Naive thymus-derived CD8-positive, alpha-beta T cell (primary cell): ENCODE data around the gene DDX46. TPM values are rescaled to one million over a fixed set of nuclear protein-coding genes. Genes with fewer than 3 reads are reported as not detected.

Experiments used
- ATAC-seq, 2 donors: fragments of 150-1000 bp; cut with Tn5 transposase in 1 of 2; sonication (Bioruptor Pico), chemical (Tn5 transposase) in 1 of 2; 1 replicate in 1 of 2; 2 replicates in 1 of 2; pipeline ENCODE4 v1.10.0; 2021; ENCODE audit warnings: mild to moderate bottlenecking in 2 of 2, moderate library complexity in 2 of 2
- POLR2A ChIA-PET: fragments of 350-600 bp; sonication (Branson Sonifier 250); formaldehyde crosslinking; loops from one replicate; lab custom pipeline; 2021; ENCODE audit warnings: antibody characterized with exemption; lab: Charles Lee
- DNase-seq, 10 donors: peaks; one replicate each; pipeline versions ENCODE4 v3.0.0 to v3.0.0-alpha.2; 2020 to 2022
- H3K27ac Mint-ChIP-seq, 10 donors: one replicate each; pipeline ENCODE4 v1.8.0; 2020 to 2022; ENCODE audit warnings: mild to moderate bottlenecking in 10 of 10, mixed read lengths in 10 of 10, moderate library complexity in 4 of 10, inconsistent platforms in 1 of 10
- H3K27me3 Mint-ChIP-seq, 5 donors: one replicate each; pipeline ENCODE4 v1.8.0; 2021 to 2022; ENCODE audit warnings: mixed read lengths in 5 of 5
- H3K36me3 Mint-ChIP-seq, 3 donors: one replicate each; pipeline ENCODE4 v1.8.0; 2020 to 2022; ENCODE audit warnings: mixed read lengths in 3 of 3, mild to moderate bottlenecking in 2 of 3, inconsistent platforms in 1 of 3
- H3K4me1 Mint-ChIP-seq, 4 donors: one replicate each; pipeline ENCODE4 v1.8.0; 2021 to 2022; ENCODE audit warnings: mixed read lengths in 4 of 4
- H3K4me3 Mint-ChIP-seq, 10 donors: one replicate each; pipeline ENCODE4 v1.8.0; 2020 to 2022; ENCODE audit warnings: mild to moderate bottlenecking in 10 of 10, mixed read lengths in 10 of 10, moderate library complexity in 6 of 10, inconsistent platforms in 1 of 10
- H3K9me3 Mint-ChIP-seq, 9 donors: one replicate each; pipeline ENCODE4 v1.8.0; 2020 to 2022; ENCODE audit warnings: mixed read lengths in 9 of 9, mild to moderate bottlenecking in 3 of 9, inconsistent platforms in 1 of 9, moderate library complexity in 1 of 9
- polyA plus RNA-seq, 3 donors: library from polyadenylated mRNA; unstranded; fragments of 300-500 nt; fragmentation: Illumina TruSeq; gene quantifications; one replicate each; pipeline ENCODE4 v1.2.3, GENCODE V29; 2021
- total RNA-seq, 8 experiments: library from RNA in 2 of 8; stranded (reverse) in 2 of 8; gene quantifications; one replicate each; pipeline ENCODE4 v1.2.3 and lab custom pipeline; 2021 to 2026

The DDX46 gene
- total and polyA plus RNA-seq, 5 experiments from 2014 or later, result 17.9 to 75.6 (median 23.4) TPM

DNA sequence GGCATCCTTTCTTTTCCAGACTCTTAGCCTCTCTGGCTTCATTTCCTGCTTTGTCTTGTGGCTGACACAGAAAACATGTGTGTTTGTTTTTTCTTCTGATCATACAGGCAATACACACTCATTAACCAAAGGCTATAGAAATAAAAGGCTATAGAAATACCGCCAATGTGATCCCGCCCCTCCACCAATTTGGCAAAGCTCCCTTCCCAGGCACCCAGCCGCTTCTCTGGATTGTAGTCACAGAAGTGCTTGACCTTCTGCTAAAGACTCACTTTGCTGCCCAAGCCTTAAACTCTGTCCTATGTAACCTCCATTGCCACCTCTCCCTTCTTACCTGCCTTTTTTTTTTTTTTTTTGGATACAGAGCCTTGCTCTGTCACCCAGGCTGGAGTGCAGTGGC is 120.9 kb downstream of the DDX46 start:
- H3K27me3 Mint-ChIP-seq, result no peaks in the 10 kb centered on the region
- H3K9me3 Mint-ChIP-seq, result no peaks in the 10 kb centered on the region
- no peak for DNase-seq
- H3K4me3 Mint-ChIP-seq, result peak overlapping the region in 2 of 10 donors; percentile 9 to 15
- POLR2A ChIA-PET, result interaction anchor here (0.6 kb wide), 2 partner anchors 18 to 238 kb away, joined by 3 read pairs; no protein-coding TSS in a partner anchor
- H3K4me1 Mint-ChIP-seq, result peaks cover 28 to 59% (median 50%) of the 10 kb centered on the region in 4 donors
- H3K27ac Mint-ChIP-seq, result peak overlapping the region in 6 of 10 donors; percentile 2 to 83 (median 48)
- ATAC-seq, result no peak
- peaks cover 0 to 18% (median 2%) of the 10 kb centered on the region in 3 donors for H3K36me3 Mint-ChIP-seq

Other genes with a start within 250 kb of the DDX46 start
- gene JADE2, start 233.1 kb upstream of the DDX46 start, total RNA-seq, result 100 to 1,000 TPM; 262 TPM
- gene JADE2, start 233.1 kb upstream of the DDX46 start, polyA plus RNA-seq, result 10 to 100 TPM; 24.3 to 38.9 (median 24.9) TPM
- gene SAR1B, start 126.0 kb upstream of the DDX46 start, total RNA-seq, result 10 to 100 TPM; 40.0 to 49.2 TPM
- 10 to 100 TPM; 29.9 to 35.5 (median 34.8) TPM for gene SAR1B, start 126.0 kb upstream of the DDX46 start, polyA plus RNA-seq
- 10 to 100 TPM; 16.2 to 17.2 TPM for gene SEC24A, start 110.0 kb upstream of the DDX46 start, total RNA-seq
- gene SEC24A, start 110.0 kb upstream of the DDX46 start, polyA plus RNA-seq, result 1 to 10 TPM; 4.0 to 7.7 (median 7.1) TPM
- gene CAMLG, start 20.2 kb upstream of the DDX46 start, total RNA-seq, result 10 to 100 TPM; 35.7 to 36.1 TPM
- gene CAMLG, start 20.2 kb upstream of the DDX46 start, polyA plus RNA-seq, result 10 to 100 TPM; 38.1 to 39.3 (median 38.8) TPM
- 10 to 100 TPM; 39.8 to 41.7 TPM for gene C5orf24, start 87.2 kb downstream of the DDX46 start, total RNA-seq
- 1 to 10 TPM; 6.6 to 9.4 (median 9.2) TPM for gene C5orf24, start 87.2 kb downstream of the DDX46 start, polyA plus RNA-seq
- gene TXNDC15, start 115.6 kb downstream of the DDX46 start, total RNA-seq, result 10 to 100 TPM; 34.4 to 37.8 TPM
- 10 to 100 TPM in 1 of 3 donors, 1 to 10 TPM in 2; 8.7 to 12.2 (median 9.1) TPM for gene TXNDC15, start 115.6 kb downstream of the DDX46 start, polyA plus RNA-seq
- gene PCBD2, start 146.4 kb downstream of the DDX46 start, total RNA-seq, result 10 to 100 TPM; 15.1 to 15.2 TPM
- gene PCBD2, start 146.4 kb downstream of the DDX46 start, polyA plus RNA-seq, result 10 to 100 TPM; 10.6 to 12.4 (median 12.3) TPM
- under 1 TPM; 0.78 to 0.80 TPM for gene CATSPER3, start 209.1 kb downstream of the DDX46 start, total RNA-seq
- gene CATSPER3, start 209.1 kb downstream of the DDX46 start, polyA plus RNA-seq, result under 1 TPM in 1 of 3 donors, not detected in 2; 0.67 TPM